ENCODE results near the gene CXCR6. TPM values are rescaled to one million over a fixed set of nuclear protein-coding genes. Genes with fewer than 3 reads are reported as not detected.

The CXCR6 gene
- total and polyA plus RNA-seq, 8 donors = 0.08 to 0.89 (median 0.35) TPM; not detected in 1

DNA sequence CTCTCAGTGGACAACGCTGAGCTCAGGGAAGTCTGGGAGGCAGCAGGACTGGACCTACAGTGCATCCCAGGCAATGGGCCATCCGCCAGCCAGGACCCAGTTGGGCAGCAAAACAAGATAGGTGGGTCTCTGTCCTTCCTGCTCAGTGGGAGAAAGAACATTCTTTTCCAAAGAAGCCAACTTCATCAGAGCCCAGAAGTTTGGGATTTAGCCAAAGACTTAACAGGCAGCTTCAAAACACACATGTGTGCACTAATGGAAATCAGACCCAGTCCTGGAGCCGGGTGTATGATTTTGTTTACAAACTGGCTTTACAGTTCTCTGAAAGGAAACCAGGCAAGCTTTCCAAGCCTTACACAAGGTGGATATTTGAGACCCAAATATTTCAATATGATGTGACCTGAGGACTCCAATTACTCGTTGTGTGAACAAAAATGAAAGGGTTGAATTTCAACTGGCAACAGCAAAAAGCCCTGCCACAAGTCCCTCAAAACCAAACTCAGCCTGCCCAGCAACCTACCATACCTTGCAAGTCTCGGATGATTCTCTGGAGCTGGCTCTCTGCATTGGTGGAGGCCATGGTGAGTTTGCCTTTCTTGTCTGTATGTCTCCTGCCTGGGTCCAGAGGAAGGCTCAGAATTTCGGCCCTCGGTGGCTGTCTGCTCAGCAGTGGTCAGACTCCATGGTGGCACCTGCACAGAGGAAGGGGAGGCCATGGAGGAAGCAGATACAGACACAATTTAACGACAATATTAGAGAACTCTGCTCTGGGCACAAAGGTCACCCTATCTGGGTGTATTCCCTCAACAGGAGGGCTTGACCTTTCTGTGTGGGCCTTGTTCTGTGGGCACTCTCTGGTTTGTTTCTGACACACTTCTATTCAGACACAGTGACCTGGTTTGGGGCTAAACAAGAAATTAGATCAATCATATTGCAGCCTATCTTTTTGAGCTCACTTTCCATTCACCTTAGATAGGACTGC is 41.4 kb downstream of the CXCR6 start:
- DNase-seq = peak in 1 of 6 donors; percentile 46
- TF ChIP-seq, protein P1, sequence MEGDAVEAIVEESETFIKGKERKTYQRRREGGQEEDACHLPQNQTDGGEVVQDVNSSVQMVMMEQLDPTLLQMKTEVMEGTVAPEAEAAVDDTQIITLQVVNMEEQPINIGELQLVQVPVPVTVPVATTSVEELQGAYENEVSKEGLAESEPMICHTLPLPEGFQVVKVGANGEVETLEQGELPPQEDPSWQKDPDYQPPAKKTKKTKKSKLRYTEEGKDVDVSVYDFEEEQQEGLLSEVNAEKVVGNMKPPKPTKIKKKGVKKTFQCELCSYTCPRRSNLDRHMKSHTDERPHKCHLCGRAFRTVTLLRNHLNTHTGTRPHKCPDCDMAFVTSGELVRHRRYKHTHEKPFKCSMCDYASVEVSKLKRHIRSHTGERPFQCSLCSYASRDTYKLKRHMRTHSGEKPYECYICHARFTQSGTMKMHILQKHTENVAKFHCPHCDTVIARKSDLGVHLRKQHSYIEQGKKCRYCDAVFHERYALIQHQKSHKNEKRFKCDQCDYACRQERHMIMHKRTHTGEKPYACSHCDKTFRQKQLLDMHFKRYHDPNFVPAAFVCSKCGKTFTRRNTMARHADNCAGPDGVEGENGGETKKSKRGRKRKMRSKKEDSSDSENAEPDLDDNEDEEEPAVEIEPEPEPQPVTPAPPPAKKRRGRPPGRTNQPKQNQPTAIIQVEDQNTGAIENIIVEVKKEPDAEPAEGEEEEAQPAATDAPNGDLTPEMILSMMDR (IDR thresholded peaks at IDR 0.05) = no peak
- Histone ChIP-seq H3K27ac (peak overlapping the region in 3 of 4 donors; percentile 12 to 94 (median 90)), H3K27me3 (no peaks in the 10 kb centered on the region), H3K36me3 (peaks cover 0 to 27% (median 0%) of the 10 kb centered on the region in 3 donors), H3K4me3 (no peak overlapping the region), H3K9me3 (no peaks in the 10 kb centered on the region), H3K4me1 (peaks cover 51 to 59% (median 55%) of the 10 kb centered on the region in 3 donors)
- intact Hi-C loops (cut with DNase I) = no loop called here
- no peak for ATAC-seq
- 58 to 63% methylated on average over 8 of the region's 8 CpGs for WGBS, 2 donors
- FAIRE-seq = no peak

DNA sequence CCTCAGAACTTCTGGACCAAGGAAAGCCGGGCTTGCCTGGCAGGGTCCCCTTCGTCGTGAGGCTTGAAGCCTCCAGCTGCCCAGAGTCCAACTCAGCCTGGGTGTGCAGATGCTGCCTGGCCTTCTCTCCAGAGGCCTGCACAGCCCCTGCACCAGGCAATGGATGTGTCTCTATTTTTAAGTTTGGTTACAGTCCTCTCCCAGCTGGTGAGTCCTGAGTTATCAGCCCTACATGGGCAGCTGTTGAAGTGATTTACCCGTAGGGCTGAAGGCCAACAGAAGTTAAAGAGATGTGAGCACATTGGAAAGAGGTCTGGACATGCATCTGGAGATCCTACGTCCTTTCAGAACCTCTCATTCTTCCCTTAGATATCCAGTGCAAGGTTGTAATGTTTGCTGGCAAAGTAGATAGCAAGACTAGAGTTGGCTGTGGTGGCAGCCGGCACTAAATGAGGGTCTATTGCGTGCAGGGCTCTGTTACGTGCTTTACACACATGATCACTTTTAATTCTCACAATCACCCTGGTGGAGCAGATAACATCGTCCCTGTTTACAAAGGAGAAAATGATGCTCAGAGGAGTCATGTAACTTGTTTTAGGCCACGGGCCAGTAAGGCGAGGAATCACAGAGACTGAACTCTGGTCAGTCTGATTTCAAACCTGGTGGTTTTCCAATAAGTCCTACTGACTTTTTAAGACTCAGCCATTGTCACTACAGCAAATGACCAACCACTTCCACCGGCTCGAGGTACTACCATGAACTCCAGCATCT is 42.5 kb downstream of the CXCR6 start:
- FAIRE-seq (no peak), DNase-seq (peak in 1 of 6 donors; percentile 40), ATAC-seq (peak; percentile 6 to 19 (median 10))
- Histone ChIP-seq H3K36me3 (peaks cover 0 to 16% (median 0%) of the 10 kb centered on the region in 3 donors), H3K4me1 (peaks cover 51 to 67% (median 55%) of the 10 kb centered on the region in 3 donors), H3K9me3 (no peaks in the 10 kb centered on the region), H3K4me3 (no peak overlapping the region), H3K27me3 (no peaks in the 10 kb centered on the region), H3K27ac (peak overlapping the region; percentile 12 to 94 (median 80))
- TF ChIP-seq, protein P1 (IDR thresholded peaks at IDR 0.05) = no peak
- intact Hi-C loops (cut with DNase I) = no loop called here
- WGBS, 2 donors = 49 to 51% methylated on average over 13 of the region's 13 CpGs

DNA sequence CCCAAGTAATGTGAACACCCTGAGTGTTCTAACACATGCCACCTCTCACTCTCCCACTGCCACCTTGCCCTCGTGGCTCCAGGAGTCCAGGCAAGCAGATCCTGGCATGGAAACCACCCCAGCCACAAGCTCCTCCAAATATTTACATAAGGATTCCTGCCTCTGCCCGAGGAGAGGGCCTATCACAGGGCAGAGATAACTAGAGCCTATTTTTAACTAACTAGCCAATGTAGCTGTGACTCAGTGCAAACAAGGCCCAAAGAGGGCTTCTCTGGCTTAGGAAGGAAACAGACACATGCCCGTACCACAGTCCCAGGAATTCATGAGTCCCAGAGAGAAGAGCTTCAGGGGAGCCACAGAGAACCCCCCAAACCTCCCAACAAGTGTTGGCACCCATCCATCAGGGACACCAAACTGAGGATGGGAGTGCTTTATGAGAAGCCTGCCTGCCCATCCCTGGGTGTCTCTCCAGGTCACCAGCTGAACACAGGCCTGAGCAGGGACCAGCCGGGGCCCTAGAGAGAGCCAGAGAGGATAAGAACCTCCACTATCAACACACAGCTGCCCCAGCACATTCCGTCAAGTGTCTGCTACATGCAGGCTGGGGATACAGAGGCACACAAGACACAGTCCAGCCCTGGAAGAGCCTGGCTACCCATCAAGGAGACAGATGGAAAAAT is 43.2 kb downstream of the CXCR6 start:
- no peak overlapping the region for H3K4me3 ChIP-seq
- 22 to 24% methylated on average over 5 of the region's 5 CpGs for WGBS, 2 donors
- intact Hi-C loops (cut with DNase I) = no loop called here
- peak in 5 of 6 donors; percentile 81 to 87 (median 84) for DNase-seq
- ATAC-seq = peak; percentile 90 to 94 (median 93)
- no peak for FAIRE-seq
- TF ChIP-seq, protein P1 (IDR thresholded peaks at IDR 0.05) = no peak
- peaks cover 0 to 9% (median 0%) of the 10 kb centered on the region in 3 donors for H3K36me3 ChIP-seq
- H3K27ac ChIP-seq = peak overlapping the region; percentile 69 to 94 (median 80)
- H3K4me1 ChIP-seq = peaks cover 51 to 67% (median 55%) of the 10 kb centered on the region in 3 donors
- H3K27me3 ChIP-seq = no peaks in the 10 kb centered on the region
- no peaks in the 10 kb centered on the region for H3K9me3 ChIP-seq

DNA sequence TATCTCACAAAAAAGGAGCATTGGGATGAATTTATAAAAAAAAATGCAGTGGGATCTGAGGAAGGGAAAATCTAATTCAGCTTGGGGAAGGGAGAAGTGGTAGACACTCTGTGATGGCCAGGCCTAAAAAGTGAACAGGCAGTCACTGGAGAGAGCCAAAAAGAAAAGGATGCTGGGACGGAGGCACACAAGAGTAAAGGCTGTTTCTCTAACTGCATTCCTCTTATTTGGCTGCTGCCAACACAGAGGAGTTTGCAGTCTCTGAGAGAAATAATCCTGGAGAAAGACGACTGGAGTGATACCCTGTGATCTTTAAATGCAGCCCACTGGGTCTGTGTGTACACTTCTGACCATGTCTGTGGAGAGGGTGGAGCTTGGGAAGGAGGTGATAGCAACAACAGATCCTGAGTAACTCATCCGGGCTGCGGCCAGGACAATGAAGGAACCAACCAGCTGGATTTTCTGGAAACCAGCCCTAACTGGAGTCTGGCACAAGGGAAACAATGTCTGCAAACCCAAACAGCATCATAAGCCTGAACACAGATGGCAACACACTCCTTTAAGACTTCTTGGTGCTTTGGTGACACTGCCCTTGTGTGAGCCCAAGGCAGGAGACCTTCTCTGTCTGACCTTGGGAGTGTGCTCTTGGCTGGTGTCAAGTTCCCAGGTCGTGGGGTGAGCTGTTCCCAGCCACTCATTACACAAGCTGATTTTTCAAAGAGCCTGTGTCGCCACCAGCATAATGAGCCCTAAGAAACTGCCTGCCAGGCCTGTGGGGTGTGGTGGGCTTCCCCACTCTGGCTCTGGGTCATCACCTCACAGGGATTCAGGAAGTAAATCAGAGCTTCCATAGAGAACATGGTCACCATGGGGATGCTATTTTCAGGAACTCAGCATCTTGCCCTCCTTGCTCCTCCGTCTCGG is 44.4 kb downstream of the CXCR6 start:
- peaks cover 51 to 73% (median 61%) of the 10 kb centered on the region in 3 donors for H3K4me1 ChIP-seq
- H3K9me3 ChIP-seq = no peaks in the 10 kb centered on the region
- intact Hi-C loops (cut with DNase I) = no loop called here
- H3K27ac ChIP-seq = peak overlapping the region; percentile 52 to 94 (median 80)
- H3K36me3 ChIP-seq = peaks cover 0 to 3% (median 0%) of the 10 kb centered on the region in 3 donors
- 30 to 32% methylated on average over 8 of the region's 8 CpGs for WGBS, 2 donors
- H3K27me3 ChIP-seq = no peaks in the 10 kb centered on the region
- FAIRE-seq (no peak), ATAC-seq (peak; percentile 6 to 29 (median 12)), DNase-seq (peak in 2 of 6 donors; percentile 35 to 38)
- TF ChIP-seq, protein P1 (IDR thresholded peaks at IDR 0.05) = no peak
- no peak overlapping the region for H3K4me3 ChIP-seq

All from pancreas (tissue), 10 donors.